Adipocyte (in vitro differentiated cells): ENCODE results near the gene GDF15.

Experiments used
- DNase-seq: peaks from one replicate; pipeline ENCODE4 v3.0.0-alpha.2; 2015; ENCODE audit warnings: low read depth
- H3K27me3 ChIP-seq: replicated peaks from 2 replicates; pipeline ENCODE4 v1.7.0; 2013; ENCODE audit warnings: mild to moderate bottlenecking, low read length, moderate library complexity; ENCODE audit not compliant: control insufficient read depth, insufficient read depth
- H3K36me3 ChIP-seq: 2 replicates; pipeline ENCODE4 v1.7.0; 2013; ENCODE audit warnings: low read length, mild to moderate bottlenecking, moderate library complexity; ENCODE audit not compliant: control insufficient read depth, insufficient read depth, severe bottlenecking
- H3K4me1 ChIP-seq: 2 replicates; pipeline ENCODE4 v1.7.0; 2013; ENCODE audit warnings: mild to moderate bottlenecking, low read length, moderate library complexity; ENCODE audit not compliant: control insufficient read depth, insufficient read depth
- H3K4me3 ChIP-seq: 2 replicates; pipeline ENCODE4 v1.7.0; 2013; ENCODE audit warnings: mild to moderate bottlenecking, low read length, moderate library complexity
- H3K9ac ChIP-seq: 2 replicates; pipeline ENCODE4 v1.7.0; 2013; ENCODE audit warnings: mild to moderate bottlenecking, low read length, moderate library complexity
- H3K9me3 ChIP-seq: 2 replicates; pipeline ENCODE4 v1.7.0; 2013; ENCODE audit warnings: mild to moderate bottlenecking, low read length, moderate library complexity; ENCODE audit not compliant: control insufficient read depth

GDF15 gene

GRCh38 chr19:18436671-18437490 lies 50.9 kb downstream of the GDF15 start:
- H3K36me3 ChIP-seq: no peaks in the 10 kb centered on the region
- no peaks in the 10 kb centered on the region for H3K9me3 ChIP-seq
- peaks cover 16% of the 10 kb centered on the region for H3K4me1 ChIP-seq
- H3K4me3 ChIP-seq: peak overlapping the region; percentile 8
- no peak overlapping the region for H3K9ac ChIP-seq
- H3K27me3 ChIP-seq: no peaks in the 10 kb centered on the region
- peak; percentile 75 for DNase-seq

GRCh38 chr19:18437491-18438330 lies 51.8 kb downstream of the GDF15 start, which contains the start of gene ISYNA1:
TSS of gene ISYNA1 (minus strand) at chr19:18438133. CDS start at chr19:18437979, 154 bp downstream.
- H3K36me3 ChIP-seq: no peaks in the 10 kb centered on the region
- H3K4me3 ChIP-seq: peak within 1 kb of the TSS; percentile 69
- no peaks in the 10 kb centered on the region for H3K9me3 ChIP-seq
- H3K4me1 ChIP-seq: peaks cover 16% of the 10 kb centered on the region
- no peaks in the 10 kb centered on the region for H3K27me3 ChIP-seq
- H3K9ac ChIP-seq: peak within 1 kb of the TSS; percentile 42
- DNase-seq: peak; percentile 62

- Histone ChIP-seq H3K4me3 (no peak overlapping the region), H3K36me3 (peaks cover 2% of the 10 kb centered on the region), H3K4me1 (peaks cover 16% of the 10 kb centered on the region), H3K27me3 (no peaks in the 10 kb centered on the region), H3K9ac (peak overlapping the region; percentile 42), H3K9me3 (no peaks in the 10 kb centered on the region)
- DNase-seq: peak; percentile 33
Observed at GRCh38 chr19:18438331-18439024, 52.5 kb downstream of the GDF15 start.
